ENCODE measurements around the gene GKN1.

DNA sequence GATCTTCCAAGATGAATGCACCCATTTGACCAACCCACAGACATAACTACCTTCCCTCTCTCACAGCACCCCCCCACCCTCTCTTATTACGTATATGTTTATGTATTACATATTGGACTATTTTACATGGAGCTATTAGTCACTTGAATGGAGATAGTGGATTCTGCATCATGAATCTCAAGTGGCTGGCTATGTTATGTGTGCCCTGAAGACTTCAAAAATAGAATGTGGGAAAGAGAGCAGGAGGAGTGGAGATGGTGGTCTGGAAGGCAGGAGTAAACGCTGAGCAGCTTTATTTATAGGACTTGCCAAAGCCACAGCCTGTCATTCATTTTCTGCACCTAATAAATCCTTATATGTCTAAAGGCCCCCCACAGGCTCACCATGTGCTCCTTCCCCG, 43.4 kb downstream of the GKN1 start:
- TF ChIP-seq, protein P1, sequence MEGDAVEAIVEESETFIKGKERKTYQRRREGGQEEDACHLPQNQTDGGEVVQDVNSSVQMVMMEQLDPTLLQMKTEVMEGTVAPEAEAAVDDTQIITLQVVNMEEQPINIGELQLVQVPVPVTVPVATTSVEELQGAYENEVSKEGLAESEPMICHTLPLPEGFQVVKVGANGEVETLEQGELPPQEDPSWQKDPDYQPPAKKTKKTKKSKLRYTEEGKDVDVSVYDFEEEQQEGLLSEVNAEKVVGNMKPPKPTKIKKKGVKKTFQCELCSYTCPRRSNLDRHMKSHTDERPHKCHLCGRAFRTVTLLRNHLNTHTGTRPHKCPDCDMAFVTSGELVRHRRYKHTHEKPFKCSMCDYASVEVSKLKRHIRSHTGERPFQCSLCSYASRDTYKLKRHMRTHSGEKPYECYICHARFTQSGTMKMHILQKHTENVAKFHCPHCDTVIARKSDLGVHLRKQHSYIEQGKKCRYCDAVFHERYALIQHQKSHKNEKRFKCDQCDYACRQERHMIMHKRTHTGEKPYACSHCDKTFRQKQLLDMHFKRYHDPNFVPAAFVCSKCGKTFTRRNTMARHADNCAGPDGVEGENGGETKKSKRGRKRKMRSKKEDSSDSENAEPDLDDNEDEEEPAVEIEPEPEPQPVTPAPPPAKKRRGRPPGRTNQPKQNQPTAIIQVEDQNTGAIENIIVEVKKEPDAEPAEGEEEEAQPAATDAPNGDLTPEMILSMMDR (IDR thresholded peaks at IDR 0.05): no peak
- TF ChIP-seq POLR2A (IDR thresholded peaks at IDR 0.05; ENCODE audit: low read depth): no peak

Data from esophagus muscularis mucosa (tissue), 3 donors.